ENCODE data around the gene TMEM260. TPM values are rescaled to one million over a fixed set of nuclear protein-coding genes. Genes with fewer than 3 reads are reported as not detected.
"Not testable (repeated sequence)": the region's sequence is repeated elsewhere in the genome, so short reads cannot be mapped to it uniquely, and the experiment has no call there.

TMEM260 gene
- total and polyA plus RNA-seq, 12 donors, result 9.1 to 26.6 (median 18.2) TPM

GRCh38 chr14:56686416-56686815 is 106.8 kb downstream of the TMEM260 start:
- Histone ChIP-seq H3K4me1 (replicated peaks in 1 of 2) (no peaks in the 10 kb centered on the region), H3K4me3 (no peak overlapping the region), H3K36me3 (replicated peaks in 1 of 2) (no peaks in the 10 kb centered on the region), H3K27me3 (no peaks in the 10 kb centered on the region), H3K27ac (no peak overlapping the region), H3K9me3 (replicated peaks in 1 of 3) (no peaks in the 10 kb centered on the region)
- TF ChIP-seq CTCF (IDR thresholded peaks at IDR 0.05), result peak in 2 of 6 experiments; percentile 9 to 25
- no peak for TF ChIP-seq POLR2A (IDR thresholded peaks at IDR 0.05)
- peak in 1 of 7 donors; percentile 76 for DNase-seq
- 63 to 83% (median 73%) methylated on average over 4 of the region's 4 CpGs for WGBS, 4 donors
- intact Hi-C loops (cut with DNase I), result no loop called here

DNA sequence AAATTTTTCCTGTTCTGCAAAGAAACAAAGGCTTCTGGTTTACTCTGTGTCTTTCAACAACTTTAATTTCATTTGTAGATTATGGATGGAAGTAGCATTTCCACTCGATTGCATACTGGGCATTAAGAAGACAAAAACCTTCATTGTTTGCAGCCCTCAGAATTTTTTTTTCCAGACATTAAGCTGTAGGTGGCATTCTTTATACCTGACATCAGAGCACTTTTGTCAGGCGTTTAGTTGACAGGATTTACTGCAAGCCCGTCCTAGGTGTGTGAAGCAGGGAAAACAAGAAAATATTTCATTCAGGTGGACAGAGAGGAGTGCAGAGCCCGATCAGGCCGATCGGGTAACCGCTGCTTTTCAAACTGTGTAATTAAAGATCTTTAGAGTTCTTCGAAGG is 107.5 kb downstream of the TMEM260 start:
- H3K27me3 ChIP-seq, result no peaks in the 10 kb centered on the region

DNA sequence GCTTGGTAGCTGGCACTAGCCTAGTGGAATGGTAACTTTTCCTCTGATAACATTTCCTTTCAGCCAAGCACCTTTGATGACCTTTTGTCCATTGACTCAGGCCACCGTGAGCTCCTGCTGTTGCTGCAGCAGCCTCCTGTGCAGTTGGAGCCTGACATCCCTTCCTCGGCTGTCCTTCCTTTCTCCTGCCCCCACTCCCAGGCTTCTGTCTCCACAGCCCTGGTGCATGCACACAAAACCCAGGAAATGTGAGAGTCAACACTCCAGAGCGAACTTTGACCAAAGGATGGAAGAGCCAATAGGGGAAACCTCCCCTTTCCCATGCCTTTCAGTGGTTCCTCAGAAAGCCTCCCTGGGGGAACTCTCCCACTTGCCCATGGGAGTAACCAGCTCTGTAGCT is 115.0 kb downstream of the TMEM260 start:
- Histone ChIP-seq H3K9me3 (replicated peaks in 1 of 3) (no peaks in the 10 kb centered on the region), H3K36me3 (replicated peaks in 1 of 2) (no peaks in the 10 kb centered on the region), H3K4me1 (replicated peaks in 1 of 2) (no peaks in the 10 kb centered on the region), H3K27ac (no peak overlapping the region), H3K4me3 (no peak overlapping the region), H3K27me3 (no peaks in the 10 kb centered on the region)
- TF ChIP-seq POLR2A (IDR thresholded peaks at IDR 0.05), result no peak
- no peak for TF ChIP-seq CTCF (IDR thresholded peaks at IDR 0.05)
- DNase-seq, result no peak
- WGBS, 4 donors, result 82 to 88% (median 83%) methylated on average over 3 of the region's 3 CpGs
- intact Hi-C loops (cut with DNase I), result no loop called here

More for the DNA sequence above, 107.5 kb downstream of the TMEM260 start:
- no peaks in the 10 kb centered on the region for H3K4me1 ChIP-seq (replicated peaks in 1 of 2)
- intact Hi-C loops (cut with DNase I), result no loop called here
- H3K27ac ChIP-seq, result no peak overlapping the region
- no peak overlapping the region for H3K4me3 ChIP-seq
- DNase-seq, result no peak
- WGBS, 4 donors, result 71 to 78% (median 74%) methylated on average over 8 of the region's 8 CpGs
- no peaks in the 10 kb centered on the region for H3K9me3 ChIP-seq (replicated peaks in 1 of 3)
- TF ChIP-seq CTCF (IDR thresholded peaks at IDR 0.05) (no peak), POLR2A (IDR thresholded peaks at IDR 0.05) (no peak)
- H3K36me3 ChIP-seq (replicated peaks in 1 of 2), result no peaks in the 10 kb centered on the region

DNA sequence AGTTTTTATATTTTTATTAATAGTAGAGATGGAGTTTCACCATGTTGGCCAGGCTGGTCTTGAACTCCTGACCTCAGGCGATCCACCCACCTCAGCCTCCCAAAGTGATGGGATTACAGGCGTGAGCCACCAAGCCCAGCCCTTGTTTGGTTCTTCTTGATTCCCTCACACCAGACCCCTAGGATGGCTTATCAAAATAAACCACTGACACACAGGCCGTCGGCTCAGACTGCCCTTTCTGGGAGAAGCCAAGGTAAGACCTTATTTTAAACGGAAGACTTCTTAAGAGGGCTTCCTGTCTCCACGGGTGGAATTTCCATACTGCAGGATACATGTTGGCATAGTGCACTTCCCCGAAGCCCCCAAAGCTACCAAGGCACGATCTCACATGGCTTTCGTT is 115.6 kb downstream of the TMEM260 start:
- H3K27ac ChIP-seq; H3K4me1 ChIP-seq (replicated peaks in 1 of 2); intact Hi-C loops (cut with DNase I); H3K36me3 ChIP-seq (replicated peaks in 1 of 2); H3K27me3 ChIP-seq; H3K4me3 ChIP-seq; DNase-seq; H3K9me3 ChIP-seq (replicated peaks in 1 of 3): not testable (repeated sequence)
- WGBS, 4 donors, result 71 to 89% (median 81%) methylated on average over 9 of the region's 9 CpGs

Other genes with a start within 250 kb of the TMEM260 start
- gene OTX2, start 230.7 kb downstream of the TMEM260 start, total RNA-seq, result not detected
- not detected for gene OTX2, start 230.7 kb downstream of the TMEM260 start, polyA plus RNA-seq